MM.1S (cell line): ENCODE data around the gene HOMER1.

ENCODE experiments used
- EZH2 ChIP-seq: fragments of 300-600 bp; sonication (generic); optimal IDR thresholded peaks from 2 replicates; pipeline ENCODE3; 2017; ENCODE audit warnings: low read depth, mild to moderate bottlenecking, antibody characterized with exemption, low read length, mixed read lengths
- EZH2phosphoT487 ChIP-seq: fragments of 300-600 bp; sonication (generic); IDR thresholded peaks from 2 replicates; pipeline ENCODE4 v1.6.1; 2018; ENCODE audit warnings: antibody characterized with exemption, low read length
- TF ChIP-seq, protein P1 (sequence below): fragments of 300-600 bp; sonication (generic); IDR thresholded peaks from 2 replicates; pipeline ENCODE4 v1.5.1; 2016; ENCODE audit warnings: antibody characterized with exemption, low read length, mixed read lengths

DNA sequence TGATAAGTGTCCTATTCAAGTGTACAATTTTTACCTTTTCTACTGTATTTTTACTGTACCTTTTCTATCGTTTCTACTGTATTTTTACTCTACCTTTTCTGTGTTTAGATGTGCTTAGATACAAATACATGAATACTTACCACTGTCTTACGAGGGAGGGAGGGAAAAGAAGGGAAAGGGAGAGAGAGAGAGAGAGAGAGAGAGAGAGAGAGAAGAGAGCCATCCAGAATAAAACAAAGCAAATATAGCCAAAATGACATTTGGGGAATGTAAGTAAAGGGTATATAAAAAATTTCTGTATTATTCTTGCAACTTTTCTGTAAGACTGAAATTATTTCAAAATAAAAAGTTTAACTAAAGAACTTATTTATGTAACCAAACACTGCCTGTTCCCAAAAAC lies 121.2 kb downstream of the HOMER1 start:
- no peak for TF ChIP-seq EZH2phosphoT487
- TF ChIP-seq, protein P1, sequence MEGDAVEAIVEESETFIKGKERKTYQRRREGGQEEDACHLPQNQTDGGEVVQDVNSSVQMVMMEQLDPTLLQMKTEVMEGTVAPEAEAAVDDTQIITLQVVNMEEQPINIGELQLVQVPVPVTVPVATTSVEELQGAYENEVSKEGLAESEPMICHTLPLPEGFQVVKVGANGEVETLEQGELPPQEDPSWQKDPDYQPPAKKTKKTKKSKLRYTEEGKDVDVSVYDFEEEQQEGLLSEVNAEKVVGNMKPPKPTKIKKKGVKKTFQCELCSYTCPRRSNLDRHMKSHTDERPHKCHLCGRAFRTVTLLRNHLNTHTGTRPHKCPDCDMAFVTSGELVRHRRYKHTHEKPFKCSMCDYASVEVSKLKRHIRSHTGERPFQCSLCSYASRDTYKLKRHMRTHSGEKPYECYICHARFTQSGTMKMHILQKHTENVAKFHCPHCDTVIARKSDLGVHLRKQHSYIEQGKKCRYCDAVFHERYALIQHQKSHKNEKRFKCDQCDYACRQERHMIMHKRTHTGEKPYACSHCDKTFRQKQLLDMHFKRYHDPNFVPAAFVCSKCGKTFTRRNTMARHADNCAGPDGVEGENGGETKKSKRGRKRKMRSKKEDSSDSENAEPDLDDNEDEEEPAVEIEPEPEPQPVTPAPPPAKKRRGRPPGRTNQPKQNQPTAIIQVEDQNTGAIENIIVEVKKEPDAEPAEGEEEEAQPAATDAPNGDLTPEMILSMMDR = no peak
- no peak for TF ChIP-seq EZH2
